Measurements from ENCODE around the gene CTTNBP2NL.

GRCh38 chr1:112464501-112464900, 68.5 kb downstream of the CTTNBP2NL start:
- TF ChIP-seq CTCF (IDR thresholded peaks at IDR 0.05): no peak
- TF ChIP-seq POLR2AphosphoS5 (IDR thresholded peaks at IDR 0.05; ENCODE audit: insufficient read depth in 1 of 2, low read depth in 1 of 2): peak; percentile 60 to 66
- TF ChIP-seq POLR2A (IDR thresholded peaks at IDR 0.05): no peak

Measured in vagina (tissue), 2 donors.